NOMO-1 (cell line): ENCODE results near the gene CDC14A.

Experiments used
- DNase-seq, 2 experiments: peaks; one replicate each; lab custom pipeline; 2025; ENCODE audit not compliant: unreplicated experiment in 2 of 2; lab: John Stamatoyannopoulos, UW

The CDC14A gene

GRCh38 chr1:100526894-100527293, 174.6 kb downstream of the CDC14A start:
- no peak for DNase-seq

- no peak for DNase-seq
Observed at GRCh38 chr1:100528871-100529270, 176.6 kb downstream of the CDC14A start.

GRCh38 chr1:100530141-100530540, 177.8 kb downstream of the CDC14A start:
- DNase-seq: no peak

- peak; percentile 82 to 93 for DNase-seq
Observed at GRCh38 chr1:100530880-100531487, 178.7 kb downstream of the CDC14A start.

- no peak for DNase-seq
Observed at GRCh38 chr1:100532645-100533044, 180.3 kb downstream of the CDC14A start.

GRCh38 chr1:100535264-100535663, 183.0 kb downstream of the CDC14A start:
- DNase-seq: peak; percentile 79 to 83

- peak; percentile 29 to 84 for DNase-seq
Observed at GRCh38 chr1:100536031-100536430, 183.7 kb downstream of the CDC14A start.

- DNase-seq: peak in 1 of 2 experiments; percentile 29
Observed at GRCh38 chr1:100538913-100539835, 186.9 kb downstream of the CDC14A start.

GRCh38 chr1:100539836-100540536, 187.7 kb downstream of the CDC14A start:
- no peak for DNase-seq

GRCh38 chr1:100542285-100542684, 190.0 kb downstream of the CDC14A start:
- DNase-seq: no peak

- peak; percentile 14 to 40 for DNase-seq
Observed at GRCh38 chr1:100543640-100544039, 191.3 kb downstream of the CDC14A start.

GRCh38 chr1:100544791-100545190, 192.5 kb downstream of the CDC14A start:
- DNase-seq: no peak

- no peak for DNase-seq
Observed at GRCh38 chr1:100545855-100546254, 193.5 kb downstream of the CDC14A start.

- DNase-seq: no peak
Observed at GRCh38 chr1:100552031-100552430, 199.7 kb downstream of the CDC14A start.

- no peak for DNase-seq
Observed at GRCh38 chr1:100552922-100553321, 200.6 kb downstream of the CDC14A start.

- no peak for DNase-seq
Observed at GRCh38 chr1:100556181-100556580, 203.9 kb downstream of the CDC14A start.

GRCh38 chr1:100556925-100557605, 204.8 kb downstream of the CDC14A start:
- DNase-seq: no peak

GRCh38 chr1:100557606-100557953, 205.3 kb downstream of the CDC14A start:
- no peak for DNase-seq

GRCh38 chr1:100565533-100565932, 213.2 kb downstream of the CDC14A start:
- DNase-seq: no peak

GRCh38 chr1:100565937-100566699, 213.8 kb downstream of the CDC14A start:
- no peak for DNase-seq
